Endothelial cell of umbilical vein (primary cell): Measurements from ENCODE around the gene CACNB4. TPM values are rescaled to one million over a fixed set of nuclear protein-coding genes. Genes with fewer than 3 reads are reported as not detected.

Experiments used
- BruUV-seq: library from RNA; stranded (reverse); fragments of 400-500 nt; replicated peaks from 2 replicates; lab custom pipeline; 2021; lab: Mats Ljungman, UMichigan
- CTCF ChIA-PET: fragments of 300-600, 350-600 bp; sonication (Branson Sonifier 250); formaldehyde crosslinking; loops from one replicate; lab custom pipeline; 2021; ENCODE audit warnings: antibody characterized with exemption, inconsistent platforms; lab: Charles Lee
- POLR2A ChIA-PET: fragments of 300-600, 350-600 bp; sonication (Branson Sonifier 250); formaldehyde crosslinking; loops from one replicate; lab custom pipeline; 2021; ENCODE audit warnings: antibody characterized with exemption, inconsistent platforms; lab: Charles Lee
- DNase-seq: peaks from one replicate; pipeline ENCODE4 v3.0.0-alpha.2; 2011; ENCODE audit warnings: low read depth, low spot score
- FAIRE-seq: peaks from 2 replicates; lab custom pipeline; 2011; peaks lifted over from hg19 to GRCh38; lab: Jason Lieb, UNC
- H2AFZ ChIP-seq: 2 replicates; pipeline ENCODE4 v1.6.0; 2012; ENCODE audit warnings: low read depth, low read length, control low read depth, inconsistent platforms
- H3K27ac ChIP-seq: 2 replicates; pipeline ENCODE4 v1.5.1; 2011; ENCODE audit warnings: low read depth, mild to moderate bottlenecking, control low read depth, low read length, moderate library complexity; ENCODE audit not compliant: insufficient read depth
- H3K27me3 ChIP-seq, 2 experiments: 2 replicates each; pipeline versions ENCODE4 v1.6.0 to v1.6.1; 2011; ENCODE audit warnings: low read length in 2 of 2, mixed read lengths in 1 of 2; ENCODE audit not compliant: control insufficient read depth in 2 of 2, insufficient read depth in 2 of 2
- H3K36me3 ChIP-seq, 2 experiments: 2 replicates in 1 of 2; 3 replicates in 1 of 2; pipeline ENCODE4 v1.5.1; 2011; ENCODE audit warnings: low read length in 2 of 2, mild to moderate bottlenecking in 1 of 2, moderate library complexity in 1 of 2; ENCODE audit not compliant: control insufficient read depth in 2 of 2, insufficient read depth in 2 of 2; ENCODE audit errors: extremely low read depth in 1 of 2
- H3K4me1 ChIP-seq: 3 replicates; pipeline ENCODE4 v1.5.1; 2011; ENCODE audit warnings: mild to moderate bottlenecking, low read length; ENCODE audit not compliant: control insufficient read depth, insufficient read depth; ENCODE audit errors: extremely low read depth
- H3K4me2 ChIP-seq: 2 replicates; pipeline ENCODE4 v1.6.1; 2011; ENCODE audit warnings: low read length, control low read depth, mixed read lengths; ENCODE audit not compliant: insufficient read depth
- H3K4me3 ChIP-seq, 3 experiments: fragments of 200-600 bp in 1 of 3; sonication (generic), shearing (Covaris generic) in 1 of 3; replicated peaks in 1 of 3; 2 replicates each; pipeline ENCODE4 v1.5.1; 2011 to 2016; ENCODE audit warnings: control low read depth in 3 of 3, low read length in 3 of 3, mild to moderate bottlenecking in 2 of 3, inconsistent platforms in 1 of 3, low read depth in 1 of 3, moderate library complexity in 1 of 3; ENCODE audit not compliant: insufficient read depth in 1 of 3
- H3K79me2 ChIP-seq: 2 replicates; pipeline ENCODE4 v1.6.0; 2012; ENCODE audit warnings: low read length, inconsistent platforms; ENCODE audit not compliant: control insufficient read depth, insufficient read depth
- H3K9ac ChIP-seq: replicated peaks from 2 replicates; pipeline ENCODE3; 2011; ENCODE audit warnings: low read length, control low read depth; ENCODE audit not compliant: insufficient read depth; ENCODE audit errors: extremely low read depth
- H3K9me1 ChIP-seq: replicated peaks from 3 replicates; pipeline ENCODE4 v1.6.0; 2011; ENCODE audit warnings: mild to moderate bottlenecking, low read length; ENCODE audit not compliant: control insufficient read depth, insufficient read depth; ENCODE audit errors: extremely low read depth
- H3K9me3 ChIP-seq: replicated peaks from 2 replicates; pipeline ENCODE4 v1.5.1; 2012; ENCODE audit warnings: low read length, inconsistent platforms; ENCODE audit not compliant: control insufficient read depth, insufficient read depth
- H4K20me1 ChIP-seq: replicated peaks from 2 replicates; pipeline ENCODE3; 2011; ENCODE audit warnings: mild to moderate bottlenecking, low read length; ENCODE audit not compliant: control insufficient read depth, insufficient read depth; ENCODE audit errors: extremely low read depth
- EZH2 ChIP-seq: IDR thresholded peaks from 2 replicates; pipeline ENCODE4 v1.6.1; 2012; ENCODE audit warnings: borderline replicate concordance, low read depth, mild to moderate bottlenecking, moderate library complexity, low read length, inconsistent platforms; ENCODE audit not compliant: severe bottlenecking
- FOS ChIP-seq: IDR thresholded peaks from 2 replicates; pipeline ENCODE4 v1.6.1; 2011; ENCODE audit warnings: mild to moderate bottlenecking, low read length, moderate library complexity, borderline replicate concordance; ENCODE audit not compliant: insufficient read depth
- GATA2 ChIP-seq: IDR thresholded peaks from 2 replicates; pipeline ENCODE4 v1.7.0; 2011; ENCODE audit warnings: low read depth, mild to moderate bottlenecking, moderate library complexity, mixed read lengths, low read length; ENCODE audit not compliant: insufficient read length, insufficient read depth
- JUN ChIP-seq: IDR thresholded peaks from 2 replicates; pipeline ENCODE4 v1.6.1; 2011; ENCODE audit warnings: borderline replicate concordance, low read depth; ENCODE audit not compliant: insufficient read length, insufficient read depth
- MYC ChIP-seq: IDR thresholded peaks from one replicate; pipeline ENCODE4 v1.6.1; 2011; ENCODE audit warnings: mild to moderate bottlenecking, low read depth, low read length
- POLR2A ChIP-seq: IDR thresholded peaks from 2 replicates; pipeline ENCODE4 v1.6.1; 2012; ENCODE audit warnings: low read depth, mild to moderate bottlenecking, control low read depth, low read length
- POLR2AphosphoS5 ChIP-seq: IDR thresholded peaks from 2 replicates; pipeline ENCODE4 v1.6.1; 2012; ENCODE audit warnings: low read depth, mild to moderate bottlenecking, control low read depth, low read length, moderate library complexity; ENCODE audit not compliant: insufficient read depth
- dilution Hi-C: fragments of 300-500 bp; cut with MboI; formaldehyde crosslinking; loops from one replicate; pipeline ENCODE4 v1.15.0; 2019; ENCODE audit warnings: low sequenced_read_pairs; ENCODE audit not compliant: extremely low pct_ligation_motif_present
- intact Hi-C: fragments of 100-400 bp; cut with micrococcal nuclease; formaldehyde crosslinking; loops from one replicate; pipeline ENCODE4 v1.10.0; 2022
- polyA plus RNA-seq, 4 experiments: library from polyadenylated mRNA; depleted of rRNA in 3 of 4; stranded (reverse) in 3 of 4; unstranded in 1 of 4; fragments of >200 nt; gene quantifications; 2 replicates each; pipeline versions ENCODE4 v1.2.1 to v1.2.3, GENCODE V29; 2011 to 2012; ENCODE audit warnings: missing spikeins in 1 of 4
- total RNA-seq: library from RNA; stranded (reverse); gene quantifications from 2 replicates; pipeline ENCODE4 v1.2.3, GENCODE V29; 2021
- TF ChIP-seq, protein P1 (sequence below): IDR thresholded peaks from 2 replicates; pipeline ENCODE4 v1.6.1; 2011; ENCODE audit not compliant: insufficient read depth, insufficient read length
- TF ChIP-seq, protein P2 (sequence below), 2 donors: IDR thresholded peaks; 1 replicate in 1 of 2; 2 replicates in 1 of 2; pipeline ENCODE4 v1.5.1; 2011; ENCODE audit warnings: low read length in 2 of 2, mild to moderate bottlenecking in 2 of 2, moderate library complexity in 2 of 2, control low read depth in 1 of 2, inconsistent platforms in 1 of 2, low read depth in 1 of 2; ENCODE audit not compliant: insufficient read depth in 1 of 2; ENCODE audit errors: extremely low read depth in 1 of 2

Gene CACNB4
- total and polyA plus RNA-seq, 2 donors (not counting 3 experiments of a cell fraction or from before 2014, with no cell fraction given) = 0.23 to 0.58 TPM

DNA sequence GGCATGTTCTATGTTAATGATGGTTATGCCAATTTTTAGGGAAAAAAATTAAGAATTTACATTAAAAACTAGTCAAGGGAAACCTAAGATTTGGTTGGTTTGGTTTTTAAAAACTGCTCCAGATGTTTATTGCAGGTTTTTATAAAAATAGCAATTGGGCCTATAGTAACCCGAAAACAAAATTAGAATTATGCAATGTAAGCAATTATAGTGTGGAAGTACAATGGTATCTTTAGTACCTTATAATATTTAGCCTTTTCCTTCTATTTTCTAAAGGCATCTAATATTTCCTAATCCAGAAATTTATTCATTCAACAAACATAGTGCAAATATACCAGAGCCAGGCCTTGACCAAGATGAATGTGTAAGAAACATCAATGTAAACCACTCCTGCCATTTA is 27.3 kb downstream of the CACNB4 start:
- FAIRE-seq (no peak), DNase-seq (no peak)
- H3K79me2 ChIP-seq = no peaks in the 10 kb centered on the region
- no peaks in the 10 kb centered on the region for H3K9me3 ChIP-seq
- H3K4me3 ChIP-seq = no peak overlapping the region
- TF ChIP-seq POLR2A (no peak), EZH2 (no peak), POLR2AphosphoS5 (no peak), MYC (no peak)
- TF ChIP-seq, protein P1, sequence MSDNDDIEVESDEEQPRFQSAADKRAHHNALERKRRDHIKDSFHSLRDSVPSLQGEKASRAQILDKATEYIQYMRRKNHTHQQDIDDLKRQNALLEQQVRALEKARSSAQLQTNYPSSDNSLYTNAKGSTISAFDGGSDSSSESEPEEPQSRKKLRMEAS = no peak
- no peak overlapping the region for H3K27ac ChIP-seq
- no TSS peak for BruUV-seq
- H3K9ac ChIP-seq = no peak overlapping the region
- H4K20me1 ChIP-seq = no peaks in the 10 kb centered on the region
- no peaks in the 10 kb centered on the region for H3K9me1 ChIP-seq
- dilution Hi-C loops = no loop called here
- intact Hi-C loops = no loop called here
- POLR2A ChIA-PET = no interaction called here
- H3K27me3 ChIP-seq = peaks cover 1 to 2% of the 10 kb centered on the region in 2 experiments
- CTCF ChIA-PET = no interaction called here
- H3K4me2 ChIP-seq = no peak overlapping the region
- no peaks in the 10 kb centered on the region for H3K36me3 ChIP-seq
- no peaks in the 10 kb centered on the region for H3K4me1 ChIP-seq
- H2AFZ ChIP-seq = no peak overlapping the region

DNA sequence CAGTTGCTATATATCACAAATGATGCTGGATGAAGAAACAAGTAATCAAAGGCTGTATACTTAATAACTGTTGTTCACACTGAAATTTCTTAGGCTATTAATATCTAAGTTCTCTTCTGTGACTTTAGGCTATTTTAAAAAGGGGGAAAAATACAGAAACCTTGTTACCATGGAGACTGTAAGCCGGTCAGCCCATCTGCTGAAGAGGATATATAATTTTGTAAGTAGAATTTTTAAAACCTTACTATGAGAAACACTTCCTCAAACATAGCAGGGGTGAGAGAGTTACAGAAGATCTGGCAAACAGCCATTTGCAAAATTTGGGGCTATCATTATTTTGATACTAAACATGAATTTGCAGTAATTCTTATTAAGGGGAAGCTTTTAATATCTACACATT is 27.8 kb downstream of the CACNB4 start:
- no peaks in the 10 kb centered on the region for H3K36me3 ChIP-seq
- no peaks in the 10 kb centered on the region for H3K4me1 ChIP-seq
- intact Hi-C loops (no loop called here), dilution Hi-C loops (no loop called here)
- TF ChIP-seq POLR2AphosphoS5 (no peak), MYC (no peak), POLR2A (no peak), EZH2 (no peak), GATA2 (no peak), FOS (no peak), JUN (no peak)
- TF ChIP-seq, protein P2, sequence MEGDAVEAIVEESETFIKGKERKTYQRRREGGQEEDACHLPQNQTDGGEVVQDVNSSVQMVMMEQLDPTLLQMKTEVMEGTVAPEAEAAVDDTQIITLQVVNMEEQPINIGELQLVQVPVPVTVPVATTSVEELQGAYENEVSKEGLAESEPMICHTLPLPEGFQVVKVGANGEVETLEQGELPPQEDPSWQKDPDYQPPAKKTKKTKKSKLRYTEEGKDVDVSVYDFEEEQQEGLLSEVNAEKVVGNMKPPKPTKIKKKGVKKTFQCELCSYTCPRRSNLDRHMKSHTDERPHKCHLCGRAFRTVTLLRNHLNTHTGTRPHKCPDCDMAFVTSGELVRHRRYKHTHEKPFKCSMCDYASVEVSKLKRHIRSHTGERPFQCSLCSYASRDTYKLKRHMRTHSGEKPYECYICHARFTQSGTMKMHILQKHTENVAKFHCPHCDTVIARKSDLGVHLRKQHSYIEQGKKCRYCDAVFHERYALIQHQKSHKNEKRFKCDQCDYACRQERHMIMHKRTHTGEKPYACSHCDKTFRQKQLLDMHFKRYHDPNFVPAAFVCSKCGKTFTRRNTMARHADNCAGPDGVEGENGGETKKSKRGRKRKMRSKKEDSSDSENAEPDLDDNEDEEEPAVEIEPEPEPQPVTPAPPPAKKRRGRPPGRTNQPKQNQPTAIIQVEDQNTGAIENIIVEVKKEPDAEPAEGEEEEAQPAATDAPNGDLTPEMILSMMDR (IDR thresholded peaks at IDR 0.05; ENCODE audit: extremely low read depth in 1 of 2, insufficient read depth in 1 of 2, low read depth in 1 of 2, low read length in 2 of 2) = no peak
- TF ChIP-seq, protein P1 = no peak
- no TSS peak for BruUV-seq
- ChIA-PET POLR2A (no interaction called here), CTCF (no interaction called here)
- no peak overlapping the region for H3K4me2 ChIP-seq
- FAIRE-seq = no peak
- no peak overlapping the region for H3K27ac ChIP-seq
- H4K20me1 ChIP-seq = no peaks in the 10 kb centered on the region
- no peaks in the 10 kb centered on the region for H3K9me1 ChIP-seq
- H3K9me3 ChIP-seq = no peaks in the 10 kb centered on the region
- no peak for DNase-seq
- H3K4me3 ChIP-seq = no peak overlapping the region
- peaks cover 1 to 2% of the 10 kb centered on the region in 2 experiments for H3K27me3 ChIP-seq
- no peak overlapping the region for H2AFZ ChIP-seq
- H3K9ac ChIP-seq = no peak overlapping the region
- H3K79me2 ChIP-seq = no peaks in the 10 kb centered on the region
